Measurements from ENCODE around the gene TECTB. TPM values are rescaled to one million over a fixed set of nuclear protein-coding genes. Genes with fewer than 3 reads are reported as not detected.

Gene TECTB
- total RNA-seq, 1 donor from 2014 or later = not detected

- Histone ChIP-seq H3K4me2 (ENCODE audit: low read length) (no peak overlapping the region), H4K20me1 (ENCODE audit: insufficient read depth, low read length) (no peaks in the 10 kb centered on the region), H3K27me3 (ENCODE audit: insufficient read depth, low read length) (no peaks in the 10 kb centered on the region), H2AFZ (ENCODE audit: low read depth, low read length) (no peak overlapping the region), H3K4me3 (ENCODE audit: insufficient read depth, low read depth, low read length) (no peak overlapping the region), H3K36me3 (ENCODE audit: insufficient read depth, low read length) (no peaks in the 10 kb centered on the region), H3K9me3 (ENCODE audit: insufficient read depth, low read depth, low read length) (no peaks in the 10 kb centered on the region), H3K79me2 (ENCODE audit: insufficient read depth, low read length) (no peaks in the 10 kb centered on the region), H3K9ac (ENCODE audit: low read length) (no peak overlapping the region), H3K4me1 (ENCODE audit: insufficient read depth, low read length) (no peaks in the 10 kb centered on the region), H3K27ac (ENCODE audit: low read depth, low read length) (no peak overlapping the region)
- Mint-ChIP-seq H3K27ac (ENCODE audit: unreplicated experiment) (no peak overlapping the region), H3K4me3 (ENCODE audit: unreplicated experiment) (no peak overlapping the region), H3K4me1 (ENCODE audit: low read depth, unreplicated experiment) (no peaks in the 10 kb centered on the region), H3K9me3 (ENCODE audit: unreplicated experiment) (no peaks in the 10 kb centered on the region), H3K36me3 (ENCODE audit: low read depth, unreplicated experiment) (no peaks in the 10 kb centered on the region), H3K27me3 (ENCODE audit: low read depth, unreplicated experiment) (peaks cover 22% of the 10 kb centered on the region)
- no peak for TF ChIP-seq EZH2 (IDR thresholded peaks at IDR 0.05; ENCODE audit: insufficient read depth, low read length)
- TF ChIP-seq CTCF (IDR thresholded peaks at IDR 0.05; ENCODE audit: insufficient read depth, low read depth, low read length) = no peak
- FAIRE-seq (no peak), DNase-seq (ENCODE audit: low read depth) (no peak)
Measured at GRCh38 chr10:112298581-112298980, 15.4 kb downstream of the TECTB start.

- FAIRE-seq (no peak), DNase-seq (ENCODE audit: low read depth) (no peak)
- Histone ChIP-seq H3K4me2 (ENCODE audit: low read length) (no peak overlapping the region), H3K79me2 (ENCODE audit: insufficient read depth, low read length) (no peaks in the 10 kb centered on the region), H3K4me1 (ENCODE audit: insufficient read depth, low read length) (no peaks in the 10 kb centered on the region), H3K9me3 (ENCODE audit: insufficient read depth, low read depth, low read length) (no peaks in the 10 kb centered on the region), H3K27me3 (ENCODE audit: insufficient read depth, low read length) (no peaks in the 10 kb centered on the region), H2AFZ (ENCODE audit: low read depth, low read length) (no peak overlapping the region), H3K27ac (ENCODE audit: low read depth, low read length) (no peak overlapping the region), H4K20me1 (ENCODE audit: insufficient read depth, low read length) (no peaks in the 10 kb centered on the region), H3K4me3 (ENCODE audit: insufficient read depth, low read depth, low read length) (no peak overlapping the region), H3K36me3 (ENCODE audit: insufficient read depth, low read length) (no peaks in the 10 kb centered on the region), H3K9ac (ENCODE audit: low read length) (no peak overlapping the region)
- TF ChIP-seq EZH2 (IDR thresholded peaks at IDR 0.05; ENCODE audit: insufficient read depth, low read length) = no peak
- no peak for TF ChIP-seq CTCF (IDR thresholded peaks at IDR 0.05; ENCODE audit: insufficient read depth, low read depth, low read length)
- H3K36me3 Mint-ChIP-seq (ENCODE audit: low read depth, unreplicated experiment) = no peaks in the 10 kb centered on the region
- H3K4me3 Mint-ChIP-seq (ENCODE audit: unreplicated experiment) = no peak overlapping the region
- H3K27ac Mint-ChIP-seq (ENCODE audit: unreplicated experiment) = no peak overlapping the region
- peaks cover 22% of the 10 kb centered on the region for H3K27me3 Mint-ChIP-seq (ENCODE audit: low read depth, unreplicated experiment)
- H3K4me1 Mint-ChIP-seq (ENCODE audit: low read depth, unreplicated experiment) = no peaks in the 10 kb centered on the region
- no peaks in the 10 kb centered on the region for H3K9me3 Mint-ChIP-seq (ENCODE audit: unreplicated experiment)
Measured at GRCh38 chr10:112299456-112299855, 16.3 kb downstream of the TECTB start.

GRCh38 chr10:112302335-112302734 lies 19.1 kb downstream of the TECTB start:
- no peaks in the 10 kb centered on the region for H3K4me1 Mint-ChIP-seq (ENCODE audit: low read depth, unreplicated experiment)
- H3K27me3 ChIP-seq (ENCODE audit: insufficient read depth, low read length) = no peaks in the 10 kb centered on the region
- no peak overlapping the region for H3K4me2 ChIP-seq (ENCODE audit: low read length)
- no peaks in the 10 kb centered on the region for H4K20me1 ChIP-seq (ENCODE audit: insufficient read depth, low read length)
- H2AFZ ChIP-seq (ENCODE audit: low read depth, low read length) = no peak overlapping the region
- no peaks in the 10 kb centered on the region for H3K36me3 Mint-ChIP-seq (ENCODE audit: low read depth, unreplicated experiment)
- no peak overlapping the region for H3K27ac ChIP-seq (ENCODE audit: low read depth, low read length)
- no peak overlapping the region for H3K4me3 Mint-ChIP-seq (ENCODE audit: unreplicated experiment)
- no peaks in the 10 kb centered on the region for H3K4me1 ChIP-seq (ENCODE audit: insufficient read depth, low read length)
- H3K79me2 ChIP-seq (ENCODE audit: insufficient read depth, low read length) = no peaks in the 10 kb centered on the region
- no peak overlapping the region for H3K27ac Mint-ChIP-seq (ENCODE audit: unreplicated experiment)
- H3K9ac ChIP-seq (ENCODE audit: low read length) = no peak overlapping the region
- H3K4me3 ChIP-seq (ENCODE audit: insufficient read depth, low read depth, low read length) = no peak overlapping the region
- no peaks in the 10 kb centered on the region for H3K9me3 Mint-ChIP-seq (ENCODE audit: unreplicated experiment)
- peaks cover 15% of the 10 kb centered on the region for H3K27me3 Mint-ChIP-seq (ENCODE audit: low read depth, unreplicated experiment)
- no peaks in the 10 kb centered on the region for H3K9me3 ChIP-seq (ENCODE audit: insufficient read depth, low read depth, low read length)
- DNase-seq (ENCODE audit: low read depth) (no peak), FAIRE-seq (no peak)
- H3K36me3 ChIP-seq (ENCODE audit: insufficient read depth, low read length) = no peaks in the 10 kb centered on the region
- no peak for TF ChIP-seq CTCF (IDR thresholded peaks at IDR 0.05; ENCODE audit: insufficient read depth, low read depth, low read length)
- TF ChIP-seq EZH2 (IDR thresholded peaks at IDR 0.05; ENCODE audit: insufficient read depth, low read length) = no peak
